Colon (tissue), 2 donors: ENCODE data around the gene GDF15.
"Not testable (repeated sequence)": the region's sequence is repeated elsewhere in the genome, so short reads cannot be mapped to it uniquely, and the experiment has no call there.

Experiments used
- FAIRE-seq: peaks from 2 replicates; lab custom pipeline; 2012; peaks lifted over from hg19 to GRCh38; lab: Jason Lieb, UNC
- donor health status: control.
- donor health status: control.

GDF15 gene, protein sequence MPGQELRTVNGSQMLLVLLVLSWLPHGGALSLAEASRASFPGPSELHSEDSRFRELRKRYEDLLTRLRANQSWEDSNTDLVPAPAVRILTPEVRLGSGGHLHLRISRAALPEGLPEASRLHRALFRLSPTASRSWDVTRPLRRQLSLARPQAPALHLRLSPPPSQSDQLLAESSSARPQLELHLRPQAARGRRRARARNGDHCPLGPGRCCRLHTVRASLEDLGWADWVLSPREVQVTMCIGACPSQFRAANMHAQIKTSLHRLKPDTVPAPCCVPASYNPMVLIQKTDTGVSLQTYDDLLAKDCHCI

DNA sequence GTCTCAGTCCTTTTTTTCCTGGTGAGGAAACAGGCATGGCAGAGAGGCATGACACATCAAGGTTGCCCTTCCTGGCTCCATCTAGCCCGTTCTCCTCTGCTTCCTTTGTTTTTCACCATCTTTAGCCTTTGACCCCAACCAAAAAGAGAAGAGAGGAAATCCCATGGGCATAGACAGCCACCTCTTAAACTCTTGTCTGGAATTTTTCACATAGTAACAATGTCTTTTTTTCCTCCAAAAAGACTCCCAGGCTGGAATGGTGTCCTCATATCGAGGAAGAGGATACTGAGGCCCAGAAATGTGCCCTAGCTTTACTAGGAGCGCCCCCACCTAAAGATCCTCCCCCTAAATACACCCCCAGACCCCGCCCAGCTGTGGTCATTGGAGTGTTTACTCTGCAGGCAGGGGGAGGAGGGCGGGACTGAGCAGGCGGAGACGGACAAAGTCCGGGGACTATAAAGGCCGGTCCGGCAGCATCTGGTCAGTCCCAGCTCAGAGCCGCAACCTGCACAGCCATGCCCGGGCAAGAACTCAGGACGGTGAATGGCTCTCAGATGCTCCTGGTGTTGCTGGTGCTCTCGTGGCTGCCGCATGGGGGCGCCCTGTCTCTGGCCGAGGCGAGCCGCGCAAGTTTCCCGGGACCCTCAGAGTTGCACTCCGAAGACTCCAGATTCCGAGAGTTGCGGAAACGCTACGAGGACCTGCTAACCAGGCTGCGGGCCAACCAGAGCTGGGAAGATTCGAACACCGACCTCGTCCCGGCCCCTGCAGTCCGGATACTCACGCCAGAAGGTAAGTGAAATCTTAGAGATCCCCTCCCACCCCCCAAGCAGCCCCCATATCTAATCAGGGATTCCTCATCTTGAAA lies at the start of gene GDF15:
GDF15 (plus strand) TSS at position 484 of the 868 bp plus-strand sequence; CDS start at position 516, 32 bp downstream.
- no peak for FAIRE-seq

DNA sequence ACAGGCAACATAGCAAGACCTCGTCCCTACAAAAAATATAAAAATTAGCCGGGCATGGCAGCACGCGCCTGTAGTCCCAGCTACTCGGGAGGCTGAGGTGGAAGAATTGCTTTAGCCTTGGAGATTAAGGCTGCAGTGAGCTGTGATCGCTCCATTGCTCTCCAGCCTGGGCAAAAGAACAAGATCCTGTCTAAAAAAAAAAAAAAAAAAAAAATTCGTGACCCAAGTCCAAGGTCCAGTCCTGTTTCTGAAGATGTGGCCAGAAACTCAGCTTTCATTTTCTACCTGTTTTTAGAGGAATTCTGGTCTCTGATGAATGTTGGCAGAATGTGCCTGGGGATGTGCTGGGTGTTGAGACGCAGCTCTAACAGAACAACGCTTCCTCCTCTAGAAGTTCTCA lies 47.4 kb upstream of the GDF15 start:
- FAIRE-seq = no peak

DNA sequence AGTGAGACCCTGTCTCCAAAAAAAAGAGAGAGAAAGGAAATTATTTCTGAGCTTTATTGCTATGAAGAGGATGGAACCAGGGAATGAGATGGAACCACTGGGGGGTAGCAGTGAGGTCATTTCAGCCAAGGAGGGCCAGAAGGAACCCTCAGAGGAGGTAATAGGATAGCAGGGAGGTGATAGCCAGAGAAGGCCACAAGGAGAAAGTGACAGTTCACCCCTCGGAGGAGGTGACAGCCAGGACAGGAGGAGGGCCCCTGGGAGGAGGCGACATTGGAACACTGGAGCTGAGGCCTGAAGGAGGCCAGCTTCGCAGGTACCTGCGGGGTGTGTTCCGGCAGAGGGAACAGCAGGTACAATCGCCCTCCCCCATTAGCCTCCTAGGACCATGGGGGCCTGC lies 46.2 kb upstream of the GDF15 start:
- FAIRE-seq = no peak

DNA sequence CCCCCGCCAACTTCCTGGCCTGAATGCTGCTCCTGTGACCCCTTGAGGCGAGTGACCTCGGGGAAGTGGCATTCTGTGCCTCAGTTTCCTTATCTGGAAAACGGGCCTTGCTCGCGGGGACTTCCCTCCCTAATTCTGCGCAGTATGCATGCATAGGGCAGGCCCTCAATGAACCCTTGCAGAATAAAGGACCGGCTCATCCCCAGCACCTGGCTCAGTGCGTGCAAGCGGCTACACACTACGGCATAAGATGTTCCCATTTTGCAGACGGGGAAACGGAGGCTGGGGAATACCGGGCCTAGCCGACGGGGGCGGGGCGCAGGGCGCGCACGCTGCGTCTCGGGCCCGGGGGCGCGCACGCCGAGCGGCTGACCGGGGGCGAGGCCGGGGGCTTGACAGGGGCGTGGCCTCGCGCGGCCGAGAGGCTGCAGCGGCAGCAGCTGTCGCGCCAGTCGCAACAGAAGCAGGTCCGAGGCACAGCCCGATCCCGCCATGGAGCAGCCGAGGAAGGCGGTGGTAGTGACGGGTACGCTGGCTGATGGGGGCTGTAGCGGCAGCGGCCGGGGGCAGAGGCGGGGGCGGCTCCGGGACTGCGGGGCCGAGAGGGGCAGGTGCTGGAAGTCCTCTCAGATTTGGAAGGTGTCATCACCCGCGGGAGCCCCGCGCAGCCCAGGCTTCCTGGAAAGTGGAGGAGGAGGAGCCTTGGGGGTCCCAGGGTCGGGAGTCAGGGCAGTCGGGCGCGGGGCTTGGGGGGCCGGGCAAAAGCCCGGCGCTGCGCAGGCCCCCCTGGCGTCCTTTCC lies 45.6 kb upstream of the GDF15 start, which contains the start of gene PGPEP1:
PGPEP1 (plus strand) TSS at position 409 of the 800 bp plus-strand sequence; CDS start at position 493, 84 bp downstream.
- FAIRE-seq = no peak

DNA sequence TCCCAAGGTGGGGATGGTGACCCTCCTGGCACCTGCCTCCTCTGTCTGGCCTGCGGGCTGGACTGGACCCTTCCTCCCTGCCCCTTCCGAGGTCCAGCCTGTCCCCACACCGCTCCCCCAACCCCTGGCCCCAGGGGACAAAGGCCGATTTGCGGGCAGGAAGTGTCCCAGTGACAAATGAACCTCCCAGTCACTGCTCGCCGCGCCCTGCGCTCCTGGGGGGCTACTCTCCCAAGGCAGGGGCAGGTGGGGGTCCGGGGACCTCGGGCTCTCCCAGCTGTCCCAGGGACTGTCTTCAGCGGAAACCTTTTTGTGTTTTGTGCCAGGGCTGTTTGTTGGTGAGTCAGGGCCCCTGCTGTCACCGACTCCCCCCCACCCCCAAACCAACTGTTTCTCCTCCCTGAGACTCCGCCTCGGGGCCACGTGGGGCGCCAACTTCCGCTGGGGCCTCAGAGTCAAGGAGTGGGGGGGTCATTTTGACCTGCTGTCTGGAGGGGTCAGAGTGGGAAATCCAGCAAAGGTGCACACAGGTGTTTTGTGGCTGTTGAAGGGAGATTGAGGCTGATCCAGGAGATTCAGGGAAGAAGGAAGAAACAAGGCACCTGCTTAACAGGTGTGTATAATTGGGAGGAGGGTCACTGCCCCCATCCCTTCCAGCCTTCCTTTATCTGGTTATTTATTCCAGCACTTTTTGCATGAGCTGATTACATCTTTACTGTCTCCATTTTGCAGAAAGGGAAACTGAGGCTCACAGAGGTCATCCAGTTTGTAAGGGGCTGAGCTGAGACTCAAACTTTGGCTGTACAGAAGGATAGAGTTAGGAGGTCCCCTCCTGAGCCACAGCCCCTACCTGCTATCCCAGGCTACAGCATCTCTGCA lies 44.7 kb upstream of the GDF15 start:
- FAIRE-seq = no peak

DNA sequence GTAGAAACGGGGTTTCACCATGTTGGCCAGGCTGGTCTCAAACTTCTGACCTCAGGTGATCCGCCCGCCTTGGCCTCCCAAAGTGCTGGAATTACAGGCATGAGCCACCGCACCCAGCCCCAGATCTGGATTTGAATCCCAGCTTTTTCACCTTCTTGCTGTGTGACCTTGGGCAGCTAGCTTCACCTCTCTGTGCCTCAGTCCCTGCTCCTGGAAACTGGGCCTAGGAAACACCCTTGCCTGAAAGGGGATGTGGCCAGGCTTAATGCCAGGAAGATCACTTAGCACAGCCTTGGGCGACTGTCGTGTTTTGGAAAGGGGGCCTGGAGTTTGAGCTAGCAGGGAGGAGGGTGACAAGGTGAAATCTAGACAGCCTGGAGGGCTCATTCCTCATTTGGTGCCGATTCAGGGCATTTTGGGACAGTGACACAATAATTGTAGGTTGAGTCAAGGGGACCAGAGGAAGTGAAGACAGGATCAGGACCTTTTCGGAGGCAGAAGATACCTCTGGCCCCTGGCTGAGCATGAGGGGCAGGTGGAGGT lies 43.8 kb upstream of the GDF15 start:
- no peak for FAIRE-seq

DNA sequence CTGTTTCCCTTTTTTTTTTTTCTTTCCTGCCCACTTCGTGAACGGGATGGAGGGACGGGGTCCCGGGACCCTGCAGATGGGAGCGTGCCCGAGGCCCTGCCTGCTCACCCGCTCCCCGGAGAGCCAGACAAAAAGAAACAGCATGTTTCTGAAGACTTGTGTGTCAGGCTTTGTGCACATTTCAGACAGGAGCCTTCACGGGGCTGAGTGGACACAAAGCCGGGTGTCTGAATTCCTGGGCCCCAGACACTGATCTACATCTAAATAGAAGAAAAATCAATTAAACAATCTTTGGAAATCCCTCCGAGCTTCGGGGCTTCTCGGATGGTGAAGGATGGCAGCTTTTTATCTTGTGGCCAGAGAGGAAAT lies 41.4 kb upstream of the GDF15 start:
- no peak for FAIRE-seq

DNA sequence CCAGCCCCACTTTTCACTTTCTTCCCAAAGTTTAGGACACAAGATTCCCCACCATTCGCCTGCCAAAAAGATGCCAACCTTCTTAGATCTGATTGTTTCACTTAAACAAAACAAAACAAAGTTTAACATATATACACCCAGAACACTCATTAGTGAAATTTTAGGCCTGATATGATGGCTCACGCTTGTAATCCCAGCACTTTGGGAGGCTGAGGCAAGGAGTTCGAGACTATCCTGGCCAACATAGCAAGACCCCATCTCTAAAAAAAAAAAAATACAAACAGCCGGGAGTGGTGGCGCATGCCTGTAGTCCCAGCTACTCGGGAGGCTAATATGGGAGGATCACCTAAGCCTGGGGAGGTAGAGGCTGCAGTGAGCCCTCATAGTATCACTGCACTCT lies 40.7 kb upstream of the GDF15 start:
- FAIRE-seq = no peak

DNA sequence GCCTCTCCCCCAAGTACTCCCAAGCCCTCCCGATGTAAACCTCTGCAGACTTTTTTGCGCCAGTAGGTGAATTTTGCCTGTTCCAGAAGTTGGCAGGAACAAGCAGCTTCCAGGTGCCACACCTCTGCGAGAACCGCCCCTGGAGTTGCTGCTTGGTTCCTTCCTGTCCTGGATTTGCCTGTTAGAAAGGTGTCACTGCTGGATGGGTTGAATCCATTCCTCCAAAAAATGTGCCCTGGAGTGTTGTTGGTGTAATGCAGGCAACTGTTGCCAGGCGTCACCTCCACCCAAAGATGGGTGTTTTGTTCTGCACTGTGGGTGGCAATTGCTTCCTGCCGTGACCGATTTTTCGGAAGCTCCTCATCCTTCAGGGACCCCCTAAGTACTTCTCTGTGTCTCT lies 39.9 kb upstream of the GDF15 start:
- no peak for FAIRE-seq

DNA sequence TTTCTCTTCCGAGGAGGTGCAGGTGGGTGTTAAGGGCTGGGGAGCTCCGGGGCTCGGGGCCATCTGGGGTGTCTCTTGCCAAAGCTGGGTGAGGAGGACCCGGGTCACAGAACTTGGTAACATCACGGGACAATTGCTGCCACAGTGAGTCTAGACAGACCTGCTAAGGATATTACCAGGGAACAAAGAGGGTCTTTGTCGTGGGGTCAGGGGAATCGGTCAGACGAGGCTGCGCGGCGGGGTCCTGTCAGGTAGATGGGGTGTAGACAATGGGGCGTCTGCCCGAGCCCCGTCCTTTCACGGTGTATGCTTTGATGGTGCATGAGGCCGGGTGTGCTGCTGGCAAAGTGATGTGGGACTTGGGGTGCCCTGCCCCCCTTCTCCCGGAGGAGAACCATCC lies 37.8 kb upstream of the GDF15 start:
- FAIRE-seq = no peak

DNA sequence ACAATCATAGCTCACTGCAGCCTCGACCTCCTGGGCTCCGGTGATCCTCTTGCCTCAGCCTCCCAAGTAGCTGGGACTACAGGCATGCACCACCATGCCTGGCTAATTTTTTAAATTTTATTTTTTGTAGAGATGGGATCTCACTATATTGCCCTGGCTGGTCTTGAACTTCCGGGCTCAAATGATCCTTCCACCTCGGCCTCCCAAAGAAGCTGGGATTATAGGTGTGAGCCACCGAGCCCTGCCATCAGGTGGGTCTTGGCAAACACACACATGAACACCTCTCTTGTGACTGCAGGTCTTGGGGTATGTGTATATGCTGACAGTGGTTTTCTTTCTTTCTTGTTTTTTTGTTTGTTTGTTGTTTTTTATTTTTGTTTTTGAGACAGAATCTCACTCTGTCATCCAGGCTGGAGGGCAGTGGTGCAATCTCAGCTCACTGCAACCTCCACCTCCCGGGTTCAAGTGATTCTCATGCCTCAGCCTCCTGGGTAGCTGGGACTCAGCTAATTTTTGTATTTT lies 37.1 kb upstream of the GDF15 start:
- FAIRE-seq = not testable (repeated sequence)

DNA sequence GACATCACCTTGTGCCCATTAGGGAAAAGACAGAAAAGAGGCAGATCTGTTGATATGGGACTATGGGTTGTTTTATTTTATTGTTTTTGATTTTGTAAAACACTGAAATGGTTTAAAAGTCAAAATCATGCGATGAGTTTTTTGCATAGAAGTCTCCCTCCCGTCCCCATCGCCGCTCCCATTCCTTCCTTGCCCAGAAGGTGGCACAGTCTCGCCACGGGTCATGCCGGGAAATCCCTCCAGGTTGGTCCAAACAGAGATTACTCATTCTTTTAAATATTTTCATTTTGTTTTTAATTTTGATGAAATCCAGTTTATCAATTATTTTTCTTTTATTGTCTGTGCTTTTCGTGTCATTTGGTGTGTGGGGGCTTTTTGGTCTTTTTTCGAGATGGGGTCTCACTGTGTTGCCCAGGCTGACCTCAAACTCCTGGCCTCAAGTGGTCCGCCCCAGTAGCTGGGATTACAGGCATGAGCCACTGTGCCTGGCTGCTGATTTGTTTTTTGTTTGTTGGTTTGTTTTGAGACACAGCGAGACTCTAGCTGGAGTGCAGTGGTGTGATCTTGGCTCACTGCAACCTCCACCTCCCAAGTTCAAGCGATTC lies 36.3 kb upstream of the GDF15 start:
- FAIRE-seq = no peak

DNA sequence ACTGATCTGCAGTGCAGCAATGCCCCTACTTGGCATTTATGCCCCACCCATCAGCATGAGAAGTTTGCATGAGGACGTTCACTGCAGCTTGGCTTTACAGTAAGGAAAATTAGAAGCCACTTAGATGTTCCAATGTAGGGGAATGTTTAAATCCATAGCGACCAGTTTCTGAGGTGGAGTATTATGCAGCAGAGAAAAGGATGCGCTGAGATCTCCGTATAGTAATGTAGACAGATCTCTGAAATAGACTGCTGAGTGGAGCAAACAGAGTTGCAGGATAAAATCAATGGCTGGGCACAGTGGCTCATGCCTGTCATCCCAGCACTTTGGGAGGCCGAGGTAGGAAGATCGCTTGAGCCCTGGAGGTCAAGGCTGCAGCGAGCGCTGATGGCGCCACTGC lies 35.5 kb upstream of the GDF15 start:
- FAIRE-seq = no peak

DNA sequence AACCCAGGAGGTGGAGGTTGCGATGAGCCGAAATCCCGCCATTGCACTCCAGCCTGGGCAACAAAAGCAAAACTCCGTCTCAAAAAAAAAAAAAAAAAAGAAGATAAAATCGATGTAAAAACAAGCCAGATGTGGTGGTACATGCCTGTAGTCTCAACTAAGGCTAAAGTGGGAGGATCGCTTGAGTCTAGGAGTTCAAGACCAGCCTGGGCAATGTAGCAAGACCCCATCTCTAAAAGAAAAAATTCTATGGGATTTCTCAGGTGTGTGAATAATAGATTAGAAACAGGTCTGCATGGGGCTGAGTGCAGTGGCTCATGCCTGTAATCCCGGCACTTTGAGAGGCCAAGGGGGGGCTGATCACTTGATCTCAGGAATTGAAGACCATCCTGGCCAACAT lies 34.4 kb upstream of the GDF15 start:
- FAIRE-seq = no peak

DNA sequence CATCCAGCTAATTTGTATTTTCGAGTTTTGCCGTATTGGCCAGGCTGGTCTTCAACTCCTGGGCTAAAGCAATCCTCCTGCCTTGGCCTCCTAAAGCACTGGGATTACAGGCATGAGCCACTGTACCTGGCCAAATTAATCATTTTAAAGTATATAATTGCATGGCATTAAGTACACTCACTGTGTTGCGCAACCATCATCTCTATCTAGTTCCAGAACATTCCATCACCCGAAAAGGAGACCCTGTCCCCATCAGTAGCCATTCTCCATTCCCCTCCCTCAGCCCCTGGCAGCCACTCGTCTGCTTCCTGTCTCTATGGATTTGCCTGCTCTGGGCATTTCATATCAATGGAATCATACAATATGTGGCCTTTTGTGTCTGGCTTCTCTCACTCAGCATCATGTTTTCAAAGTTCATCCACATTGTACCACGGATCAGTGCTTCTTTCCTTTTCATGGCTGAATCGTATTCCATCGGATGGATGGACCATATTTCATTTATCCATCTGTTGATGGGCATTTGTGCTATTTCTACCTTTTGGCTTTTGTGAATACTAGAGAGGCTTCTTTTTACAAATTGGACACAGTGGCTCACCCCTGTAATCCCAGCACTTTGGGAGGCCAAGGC lies 32.5 kb upstream of the GDF15 start:
- FAIRE-seq = no peak

DNA sequence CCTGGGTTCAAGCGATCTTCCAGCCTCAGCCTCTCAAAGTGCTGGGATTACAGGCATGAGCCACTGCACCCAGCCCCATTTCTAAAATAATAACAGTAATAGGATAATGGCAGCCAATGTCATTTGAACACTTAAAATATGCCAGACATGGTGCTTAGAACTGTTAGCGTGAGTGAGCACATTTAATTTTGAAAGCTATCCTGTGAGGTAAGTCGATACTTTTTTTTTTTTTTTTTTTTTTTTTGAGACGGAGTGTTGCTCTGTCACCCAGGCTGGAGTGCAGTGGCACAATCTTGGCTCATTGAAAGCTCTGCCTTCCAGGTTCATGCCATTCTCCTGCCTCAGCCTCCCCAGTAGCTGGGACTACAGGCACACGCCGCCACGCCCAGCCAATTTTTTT lies 31.2 kb upstream of the GDF15 start:
- not testable (repeated sequence) for FAIRE-seq

DNA sequence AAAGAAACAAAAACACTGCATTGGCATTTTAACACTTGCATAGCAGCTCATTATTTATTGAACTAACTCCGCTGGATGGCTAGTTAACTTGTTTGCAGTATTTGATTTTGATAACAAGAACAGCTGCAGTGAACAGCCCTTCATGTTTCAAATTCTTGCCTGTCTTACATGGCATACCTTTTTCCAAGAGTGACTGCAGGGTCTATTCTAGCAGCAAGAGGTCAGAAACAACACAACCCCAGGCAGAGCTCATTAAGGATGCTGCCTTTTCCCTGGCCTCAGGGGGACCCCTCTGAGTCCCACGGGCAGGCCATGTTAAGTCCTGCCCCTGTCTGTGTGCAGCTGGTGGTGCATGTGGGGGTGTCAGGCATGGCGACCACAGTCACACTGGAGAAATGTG lies 28.9 kb upstream of the GDF15 start:
- no peak for FAIRE-seq

DNA sequence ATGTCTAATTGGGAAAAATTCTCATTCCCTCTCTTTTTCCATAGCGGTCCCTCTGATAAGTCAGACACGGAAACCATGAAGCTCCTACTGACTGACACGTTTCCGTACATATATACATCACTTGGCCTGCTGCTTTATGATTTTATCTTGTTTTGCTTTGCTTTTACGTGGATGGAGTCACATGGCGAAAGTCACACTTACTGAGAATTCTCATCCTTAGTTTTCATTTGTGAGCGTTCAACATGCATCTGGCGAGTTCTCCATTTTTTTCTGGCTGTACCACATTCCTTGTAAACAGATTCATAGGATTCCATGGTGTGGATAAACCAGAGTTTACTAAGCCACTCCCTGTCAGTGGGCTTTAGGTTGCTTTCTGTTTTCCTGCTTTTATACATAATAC lies 24.3 kb upstream of the GDF15 start:
- FAIRE-seq = no peak

DNA sequence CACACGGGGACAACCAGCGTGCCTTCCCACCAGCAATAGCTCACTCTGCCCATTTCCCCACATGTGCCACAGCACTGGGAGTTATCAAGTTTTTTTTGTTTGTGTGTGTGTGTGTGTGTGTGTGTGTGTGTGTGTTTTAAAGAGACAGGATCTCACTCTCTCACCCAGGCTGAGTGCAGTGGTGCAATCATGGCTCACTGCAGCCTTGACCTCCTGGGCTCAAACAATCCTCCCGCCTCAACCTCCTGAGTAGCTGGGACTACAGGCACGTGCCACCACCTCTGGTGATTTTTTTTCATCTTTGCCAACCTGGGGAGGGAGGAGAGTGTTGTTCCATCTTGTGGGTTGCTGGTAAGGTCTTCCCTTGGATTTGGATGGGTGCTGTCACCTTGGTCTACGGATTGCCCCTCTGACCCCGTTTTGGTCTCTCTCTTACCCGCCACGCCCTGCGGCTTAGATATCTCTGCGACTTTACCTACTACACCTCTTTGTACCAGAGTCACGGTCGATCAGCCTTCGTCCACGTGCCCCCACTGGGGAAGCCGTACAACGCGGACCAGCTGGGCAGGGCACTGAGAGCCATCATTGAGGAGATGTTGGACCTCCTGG lies 22.9 kb upstream of the GDF15 start:
- FAIRE-seq = no peak

DNA sequence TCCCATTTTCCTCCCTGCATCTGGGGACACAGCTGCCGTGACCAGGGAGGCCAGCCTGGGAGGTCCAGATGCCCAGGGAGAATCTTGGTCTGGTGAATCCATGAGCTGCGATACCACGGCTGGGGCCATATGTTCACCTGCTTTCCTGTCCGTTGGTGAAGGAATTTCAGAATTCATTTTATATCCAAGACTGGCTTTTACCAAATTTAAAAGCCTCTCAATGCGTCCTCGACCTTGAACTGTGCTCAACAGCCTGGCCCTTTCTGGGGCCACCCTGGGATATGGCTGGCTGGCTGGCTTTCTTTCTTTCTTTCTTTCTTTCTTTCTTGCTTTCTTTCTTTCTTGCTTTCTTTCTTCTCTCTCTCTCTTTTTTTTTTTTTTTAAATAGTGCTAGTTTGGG lies 22.2 kb upstream of the GDF15 start:
- no peak for FAIRE-seq
